B cell (primary cell): ENCODE measurements around the gene IL1A. TPM values are rescaled to one million over a fixed set of nuclear protein-coding genes. Genes with fewer than 3 reads are reported as not detected.

Experiments
- ATAC-seq: fragments of 200-7000 bp; cut with Tn5 transposase; one replicate; pipeline ENCODE4 v1.10.0; 2021; ENCODE audit warnings: low read depth, mild to moderate bottlenecking, moderate number of reproducible peaks, moderate library complexity
- CTCF ChIA-PET: fragments of 350-600 bp; sonication (Branson Sonifier 250); formaldehyde crosslinking; loops from one replicate; lab custom pipeline; 2021; ENCODE audit warnings: antibody characterized with exemption, inconsistent platforms; lab: Charles Lee
- POLR2A ChIA-PET: fragments of 350-600 bp; sonication (Branson Sonifier 250); formaldehyde crosslinking; loops from one replicate; lab custom pipeline; 2021; ENCODE audit warnings: antibody characterized with exemption; lab: Charles Lee
- DNase-seq: peaks from one replicate; pipeline ENCODE4 v3.0.0; 2013
- H2AFZ ChIP-seq: 2 replicates; pipeline ENCODE4 v1.6.1; 2012; ENCODE audit warnings: mild to moderate bottlenecking, low read depth, low read length; ENCODE audit not compliant: insufficient read depth, poor library complexity, severe bottlenecking
- H3K27ac ChIP-seq, 2 donors: 1 replicate in 1 of 2; 2 replicates in 1 of 2; pipeline ENCODE4 v1.5.1; 2012 to 2013; ENCODE audit warnings: low read length in 2 of 2, mild to moderate bottlenecking in 2 of 2, moderate library complexity in 1 of 2
- H3K27me3 ChIP-seq, 4 experiments: fragments of 200-600 bp in 1 of 4; sonication (generic) in 1 of 4; replicated peaks in 1 of 4; 1 replicate in 2 of 4; 2 replicates in 2 of 4; pipeline versions ENCODE4 v1.6.1 to v1.7.0; 2013 to 2016; ENCODE audit warnings: low read length in 3 of 4, mild to moderate bottlenecking in 2 of 4, mixed read lengths in 1 of 4, moderate library complexity in 1 of 4; ENCODE audit not compliant: insufficient read depth in 4 of 4, control insufficient read depth in 3 of 4; ENCODE audit errors: control extremely low read depth in 1 of 4
- H3K36me3 ChIP-seq, 2 experiments: replicated peaks in 1 of 2; 1 replicate in 1 of 2; 2 replicates in 1 of 2; pipeline versions ENCODE4 v1.6.1 to v1.7.1; 2013; ENCODE audit warnings: low read length in 1 of 2; ENCODE audit not compliant: insufficient read depth in 2 of 2, control insufficient read depth in 1 of 2; ENCODE audit errors: control extremely low read depth in 1 of 2, extremely low read depth in 1 of 2
- H3K4me1 ChIP-seq, 2 donors: fragments of 200-600 bp in 1 of 2; sonication (generic) in 1 of 2; 1 replicate in 1 of 2; 2 replicates in 1 of 2; pipeline versions ENCODE4 v1.5.1 to v1.6.1; 2013 to 2017; ENCODE audit warnings: low read length in 2 of 2; ENCODE audit not compliant: control insufficient read depth in 2 of 2, insufficient read depth in 2 of 2
- H3K4me2 ChIP-seq: replicated peaks from 2 replicates; pipeline ENCODE3; 2012; ENCODE audit warnings: mild to moderate bottlenecking, low read depth, low read length; ENCODE audit not compliant: poor library complexity, severe bottlenecking
- H3K4me3 ChIP-seq, 5 experiments: fragments of 200-600 bp in 1 of 5; sonication (generic) in 1 of 5; 1 replicate in 3 of 5; 2 replicates in 2 of 5; pipeline versions ENCODE4 v1.5.1 to v1.7.0; 2011 to 2016; ENCODE audit warnings: low read length in 4 of 5, mild to moderate bottlenecking in 4 of 5, low read depth in 2 of 5, control low read depth in 1 of 5, moderate library complexity in 1 of 5; ENCODE audit not compliant: insufficient read depth in 1 of 5; ENCODE audit errors: control extremely low read depth in 1 of 5, extremely low read depth in 1 of 5
- H3K79me2 ChIP-seq: fragments of 200-600 bp; sonication (generic); one replicate; pipeline ENCODE4 v1.6.0; 2016; ENCODE audit warnings: low read length; ENCODE audit not compliant: control insufficient read depth, insufficient read depth
- H3K9ac ChIP-seq: fragments of 200-600 bp; sonication (generic); 2 replicates; pipeline ENCODE4 v1.6.1; 2017; ENCODE audit warnings: mild to moderate bottlenecking, low read length, moderate library complexity
- H3K9me3 ChIP-seq, 3 donors: one replicate each; pipeline versions ENCODE4 v1.6.1 to v1.7.1; 2013; ENCODE audit warnings: low read length in 2 of 3; ENCODE audit not compliant: control insufficient read depth in 2 of 3, insufficient read depth in 1 of 3; ENCODE audit errors: control extremely low read depth in 1 of 3
- H4K20me1 ChIP-seq: 2 replicates; pipeline ENCODE4 v1.6.0; 2012; ENCODE audit warnings: mild to moderate bottlenecking, low read length; ENCODE audit not compliant: insufficient read depth, control insufficient read depth, poor library complexity, severe bottlenecking
- H3K27ac Mint-ChIP-seq: one replicate; pipeline ENCODE4 v1.8.0; 2021; ENCODE audit warnings: mixed read lengths
- H3K27me3 Mint-ChIP-seq: one replicate; pipeline ENCODE4 v1.8.0; 2021; ENCODE audit warnings: mixed read lengths
- H3K4me1 Mint-ChIP-seq: one replicate; pipeline ENCODE4 v1.8.0; 2021; ENCODE audit warnings: mixed read lengths
- H3K4me3 Mint-ChIP-seq: one replicate; pipeline ENCODE4 v1.8.0; 2021; ENCODE audit warnings: mixed read lengths
- H3K9me3 Mint-ChIP-seq: one replicate; pipeline ENCODE4 v1.8.0; 2022; ENCODE audit warnings: mixed read lengths; ENCODE audit not compliant: insufficient read depth
- CTCF ChIP-seq: fragments of 200-600 bp; IDR thresholded peaks from one replicate; pipeline ENCODE4 v1.8.0; 2022; ENCODE audit warnings: antibody characterized with exemption, mild to moderate bottlenecking
- EZH2 ChIP-seq: IDR thresholded peaks from 2 replicates; pipeline ENCODE4 v1.6.1; 2012; ENCODE audit warnings: borderline replicate concordance, low read depth, mild to moderate bottlenecking, moderate library complexity, low read length; ENCODE audit not compliant: insufficient read depth, poor library complexity, severe bottlenecking
- WGBS: methylation state at CpG from one replicate; pipeline ENCODE4 v1.1.5; 2013; ENCODE audit warnings: missing lambda C conversion rate; ENCODE audit not compliant: insufficient coverage; 5-methylcytosine and 5-hydroxymethylcytosine counted together
- intact Hi-C: fragments of 100-400 bp; cut with micrococcal nuclease; formaldehyde crosslinking; loops from one replicate; pipeline ENCODE4 v1.10.0; 2022
- polyA plus RNA-seq: library from polyadenylated mRNA; depleted of rRNA; stranded (reverse); fragments of >200 nt; gene quantifications from 2 replicates; pipeline ENCODE4 v1.2.3, GENCODE V29; 2012
- total RNA-seq, 2 donors: library from RNA; stranded (reverse); fragments of 120-200 nt in 1 of 2; gene quantifications; 1 replicate in 1 of 2; 2 replicates in 1 of 2; pipeline versions ENCODE4 v1.2.3 to v1.2.4, GENCODE V29; 2013 to 2022

The IL1A gene
- total and polyA plus RNA-seq, 2 donors (not counting 1 experiment from before 2014, with no cell fraction given) = 0.15 TPM; not detected in 1

DNA sequence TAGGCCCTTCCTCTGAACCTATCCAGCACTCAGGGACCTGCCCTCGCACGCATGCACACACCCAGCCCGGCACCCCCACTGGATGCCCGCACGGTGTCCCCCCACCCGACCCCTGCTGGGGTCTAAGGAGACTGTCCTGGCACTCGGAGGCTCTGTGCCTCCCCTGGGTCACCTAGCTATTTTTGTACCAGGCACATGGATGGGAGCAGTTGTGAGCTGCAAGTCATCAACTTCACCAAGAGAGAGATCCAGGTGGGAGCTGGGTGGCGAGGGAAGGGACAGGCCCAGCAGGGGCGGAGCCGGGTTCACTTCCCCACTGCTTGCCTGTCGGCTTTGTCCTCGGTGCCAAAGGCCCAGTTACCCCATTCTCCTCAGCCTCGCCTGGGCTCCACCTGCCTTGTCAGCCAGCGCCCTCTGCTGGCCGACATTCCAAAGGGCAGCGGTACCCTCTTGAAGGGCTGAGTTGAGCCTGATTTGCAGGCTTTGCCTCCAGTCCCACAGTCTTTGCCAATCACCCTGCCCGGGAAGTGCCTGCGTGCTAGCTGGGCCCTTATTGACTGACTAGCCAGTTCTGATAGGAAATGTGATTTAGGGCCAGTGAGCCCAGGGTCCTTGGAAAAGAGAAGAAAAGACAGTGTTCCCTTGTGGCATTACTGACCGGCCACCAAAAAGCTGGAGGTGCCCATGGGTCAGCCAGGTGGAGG, 57.7 kb downstream of the IL1A start:
- no peak overlapping the region for H3K4me3 ChIP-seq
- no peaks in the 10 kb centered on the region for H4K20me1 ChIP-seq
- ATAC-seq (peak; percentile 91), DNase-seq (peak; percentile 94)
- Mint-ChIP-seq H3K4me1 (peaks cover 17% of the 10 kb centered on the region), H3K9me3 (no peaks in the 10 kb centered on the region), H3K27ac (peak overlapping the region; percentile 88), H3K4me3 (peak overlapping the region; percentile 80), H3K27me3 (no peaks in the 10 kb centered on the region)
- H2AFZ ChIP-seq = peak overlapping the region; percentile 45
- CTCF ChIA-PET = interaction anchor here (0.7 to 19.8 kb wide), 33 partner anchors 8 to 605 kb away, joined by 3 to 496 read pairs (median 5); partner anchors contain the start of genes CHCHD5 and SLC20A1
- H3K36me3 ChIP-seq = no peaks in the 10 kb centered on the region
- H3K9me3 ChIP-seq = no peaks in the 10 kb centered on the region
- intact Hi-C loops = loop anchor here (1.0 to 10.0 kb wide), 8 partner anchors 18 to 672 kb away; partner anchors contain the start of genes CHCHD5, POLR1B, SLC20A1 and TMEM87B
- no peak overlapping the region for H3K27ac ChIP-seq
- no peaks in the 10 kb centered on the region for H3K27me3 ChIP-seq
- POLR2A ChIA-PET = interaction anchor here (0.5 to 3.8 kb wide), 7 partner anchors 10 to 458 kb away, joined by 3 to 19 read pairs (median 7); partner anchors contain the start of gene SLC20A1
- no peak overlapping the region for H3K9ac ChIP-seq
- H3K79me2 ChIP-seq = no peaks in the 10 kb centered on the region
- 27% methylated on average over 17 of the region's 19 CpGs for WGBS
- TF ChIP-seq EZH2 (no peak), CTCF (peak; percentile 94)
- peak overlapping the region; percentile 57 for H3K4me2 ChIP-seq
- peaks cover 8 to 25% of the 10 kb centered on the region in 2 donors for H3K4me1 ChIP-seq
